ENCODE measurements around the gene CBX2. TPM values are rescaled to one million over a fixed set of nuclear protein-coding genes. Genes with fewer than 3 reads are reported as not detected.
A peak's percentile ranks its signal among the peaks of the same experiment; 100 is the strongest.

Gene CBX2
- total RNA-seq, 1 donor from 2014 or later, result 9.5 TPM

DNA sequence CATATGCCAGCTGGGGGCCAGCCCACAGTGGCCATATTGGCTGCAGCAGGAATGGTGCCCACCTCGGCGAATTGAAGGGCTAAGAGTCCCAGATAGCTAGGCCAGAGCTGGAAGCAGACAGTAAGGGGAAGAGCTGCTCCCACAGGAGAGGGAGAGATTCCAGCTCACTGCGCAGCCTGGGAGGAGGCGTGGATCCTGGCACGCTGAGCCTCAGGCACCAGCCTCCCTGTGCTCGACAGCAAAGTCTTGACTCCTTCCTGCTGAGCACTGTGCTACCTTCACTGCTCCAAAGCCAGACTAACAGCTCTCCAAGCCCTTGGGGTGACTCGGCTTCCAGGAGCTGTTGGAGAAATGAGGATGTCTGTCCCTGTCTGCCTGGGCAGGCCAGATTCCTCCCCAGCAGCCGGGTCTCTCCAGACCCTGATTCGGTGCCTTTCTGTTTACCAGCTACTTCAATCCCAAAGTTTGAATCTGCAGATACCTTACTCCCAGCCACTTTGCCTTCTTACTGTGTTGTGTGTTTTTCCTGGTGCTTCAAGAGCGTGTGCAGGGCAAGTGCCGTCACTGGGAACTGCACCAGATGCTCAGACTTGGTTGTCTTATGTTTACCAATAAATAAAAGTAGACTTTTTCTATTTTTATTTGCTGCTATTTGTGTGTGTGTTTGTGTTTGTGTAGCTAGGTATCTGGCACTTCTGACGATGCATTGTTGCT, 9.1 kb downstream of the CBX2 start:
- DNase-seq (ENCODE audit: low read depth, low spot score), result no peak

DNA sequence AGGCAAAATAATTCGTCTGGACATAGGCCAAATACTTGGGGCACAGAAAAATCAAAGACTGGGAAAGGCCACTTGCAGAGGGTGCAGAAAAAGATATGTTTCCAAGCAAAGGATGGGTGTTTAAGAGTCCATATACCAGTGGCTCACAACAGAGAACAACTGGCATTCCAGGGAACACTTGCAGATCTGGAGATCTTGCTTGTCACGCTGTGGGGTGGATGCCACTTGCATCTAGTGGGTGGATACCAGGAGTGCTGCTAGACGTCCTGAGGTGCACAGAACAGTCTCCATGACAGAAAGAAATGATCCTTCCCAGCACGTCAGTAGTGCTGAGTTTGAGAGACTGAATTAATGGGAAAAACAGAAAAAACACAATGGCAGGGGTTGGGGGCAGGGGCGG, 10.5 kb downstream of the CBX2 start:
- no peak for DNase-seq (ENCODE audit: low read depth, low spot score)

DNA sequence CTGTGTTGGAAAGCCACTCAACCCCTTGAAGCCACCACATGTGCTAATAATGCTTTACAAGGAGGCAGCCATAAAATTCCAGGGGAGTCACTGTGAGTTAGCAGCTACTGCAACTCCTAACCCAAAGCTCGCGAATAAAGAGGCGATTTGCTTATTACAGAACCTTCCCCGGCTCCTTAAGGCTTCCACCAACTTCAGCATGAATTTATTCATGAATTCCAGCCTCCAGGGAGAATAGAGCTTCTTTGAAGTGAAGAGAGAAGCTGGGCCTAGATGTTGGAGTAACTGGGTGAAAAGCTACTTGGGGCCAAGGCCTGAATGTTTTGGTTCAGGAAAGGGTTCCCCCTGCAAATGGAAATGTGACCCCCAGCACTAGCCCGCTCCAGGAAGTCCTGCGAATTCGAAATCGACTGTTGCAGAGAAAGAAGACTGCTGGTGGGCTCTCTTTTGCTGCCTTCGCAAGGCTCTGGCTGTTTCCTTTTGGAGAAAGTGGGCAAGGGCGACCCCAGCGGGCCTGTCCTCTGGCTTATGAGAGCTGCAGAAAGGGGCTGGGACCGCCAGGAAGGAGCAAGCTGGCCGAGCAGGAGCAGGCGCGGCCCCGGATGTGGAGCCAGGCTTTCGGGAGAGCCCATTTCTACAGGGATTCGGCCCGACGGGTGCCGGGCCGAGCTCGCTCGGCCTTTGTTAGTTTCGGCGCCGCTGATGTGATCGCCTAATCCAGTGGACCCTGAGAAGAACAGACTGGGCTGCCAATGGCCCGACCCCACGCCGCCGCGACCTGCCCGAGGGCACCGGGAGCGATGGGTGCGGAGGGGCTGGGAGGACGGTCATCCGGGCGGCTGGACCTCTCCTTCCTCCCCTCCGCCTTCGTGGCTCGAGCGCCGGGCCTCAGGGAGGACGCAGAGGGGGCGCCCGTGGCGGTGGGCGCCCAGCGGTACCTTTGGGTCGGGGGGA, 11.3 kb downstream of the CBX2 start:
- no peak for DNase-seq (ENCODE audit: low read depth, low spot score)

DNA sequence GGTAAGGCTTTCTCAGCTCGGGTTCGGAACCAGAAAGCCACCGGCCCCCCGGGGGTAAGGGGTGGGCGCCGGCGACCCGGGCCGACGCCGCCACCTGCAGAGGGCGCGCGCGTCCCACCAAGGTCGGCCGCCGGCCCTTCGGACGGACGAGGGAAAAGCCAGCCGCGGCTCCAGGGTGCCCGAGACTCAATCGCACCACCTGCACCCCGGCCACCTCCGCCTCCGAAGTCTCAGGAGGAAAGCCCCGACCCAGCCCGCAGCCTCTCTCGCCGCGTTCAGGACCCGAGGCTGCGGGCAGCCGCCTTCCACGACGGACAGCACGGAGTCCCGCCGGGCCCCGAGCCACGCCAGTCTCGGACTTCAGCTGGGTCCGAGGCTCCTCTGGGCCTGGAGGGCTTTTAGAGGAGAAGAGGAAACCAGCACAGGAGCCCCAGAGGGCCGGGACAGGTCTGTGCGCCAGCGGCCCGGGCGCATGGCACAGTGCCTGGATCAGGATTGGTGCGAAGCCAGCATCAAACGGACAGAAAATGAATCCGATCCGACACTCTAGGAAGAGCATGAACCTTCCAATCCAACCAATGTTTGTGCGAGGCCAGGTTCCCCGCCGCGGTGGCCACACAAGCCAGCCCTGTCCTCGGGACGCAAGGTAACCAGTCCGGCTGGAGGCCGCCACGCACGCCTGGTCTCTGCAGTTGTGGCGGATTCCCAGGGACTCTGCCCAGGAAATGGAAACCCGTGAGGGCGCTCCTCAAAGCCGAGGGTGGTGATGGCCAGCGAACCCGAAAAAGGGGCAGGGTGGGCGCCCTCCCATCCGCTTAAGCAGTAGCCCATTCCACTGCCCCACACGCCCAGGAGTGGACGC, 12.2 kb downstream of the CBX2 start:
- no peak for DNase-seq (ENCODE audit: low read depth, low spot score)

DNA sequence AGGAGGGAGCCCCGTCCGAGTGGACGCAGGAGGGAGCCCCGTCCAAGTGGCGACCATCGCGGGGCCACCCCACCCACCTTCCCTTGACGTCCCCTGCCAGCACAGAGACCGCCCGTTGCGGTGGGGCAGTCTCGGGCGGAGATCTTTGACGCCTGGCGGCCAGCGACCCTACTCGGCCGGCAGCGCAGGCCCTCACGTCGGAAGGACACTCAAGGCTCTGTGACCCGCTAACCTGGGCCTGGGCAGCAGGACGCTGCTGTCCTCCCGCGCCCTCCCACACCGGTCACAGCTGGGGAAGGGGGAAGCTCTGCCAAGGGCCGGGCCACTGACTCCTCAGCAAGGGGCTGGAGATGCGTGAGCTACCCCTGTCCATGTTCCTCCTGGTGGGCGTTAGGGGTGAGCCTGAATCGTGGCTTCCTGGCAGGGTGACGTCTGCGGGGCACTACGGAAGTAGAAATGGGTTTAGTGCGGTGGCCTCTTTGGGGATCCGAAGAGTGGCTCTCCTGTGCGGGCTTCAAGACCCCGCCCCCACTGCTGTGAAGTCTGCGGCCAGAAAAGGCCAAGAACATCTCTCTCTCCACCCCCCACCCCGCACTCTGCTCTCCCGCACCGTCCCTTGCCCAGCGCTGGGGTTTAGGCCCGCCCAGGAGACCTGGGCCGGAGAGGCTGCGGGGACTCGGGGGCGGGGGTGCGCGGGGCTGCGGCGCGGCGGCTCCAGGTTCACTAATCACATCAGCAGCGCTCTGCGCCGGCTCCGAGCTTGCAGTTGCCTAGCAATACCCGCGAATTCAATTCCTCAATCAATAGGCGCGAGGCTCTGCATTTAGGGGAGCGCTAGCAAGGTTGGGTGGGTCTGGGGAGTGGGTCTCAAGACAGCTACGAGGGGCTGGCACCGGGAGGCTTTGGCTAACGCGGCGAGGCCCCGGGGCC, 13.1 kb downstream of the CBX2 start:
- no peak for DNase-seq (ENCODE audit: low read depth, low spot score)

DNA sequence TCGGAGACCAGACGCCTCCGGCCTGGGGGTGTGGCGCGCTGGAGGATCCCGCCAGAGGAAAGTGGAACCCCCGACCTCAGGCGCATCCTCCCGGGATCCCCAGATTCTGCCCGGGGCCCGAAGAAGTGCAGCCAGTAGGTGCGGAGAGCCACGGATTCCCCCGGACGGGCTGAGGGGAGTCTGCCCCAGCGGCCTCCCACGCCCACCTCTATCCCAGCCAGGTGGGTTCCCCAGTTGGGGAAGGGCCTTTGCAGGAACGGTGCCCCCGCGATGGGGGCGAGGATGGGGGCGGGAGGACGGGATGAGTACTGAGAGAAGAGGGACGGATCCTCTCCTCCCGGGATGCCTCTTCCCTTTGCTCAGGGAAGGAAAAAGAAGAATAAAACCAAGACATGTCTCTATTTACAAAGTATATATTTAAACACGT, 13.8 kb downstream of the CBX2 start:
- no peak for DNase-seq (ENCODE audit: low read depth, low spot score)

DNA sequence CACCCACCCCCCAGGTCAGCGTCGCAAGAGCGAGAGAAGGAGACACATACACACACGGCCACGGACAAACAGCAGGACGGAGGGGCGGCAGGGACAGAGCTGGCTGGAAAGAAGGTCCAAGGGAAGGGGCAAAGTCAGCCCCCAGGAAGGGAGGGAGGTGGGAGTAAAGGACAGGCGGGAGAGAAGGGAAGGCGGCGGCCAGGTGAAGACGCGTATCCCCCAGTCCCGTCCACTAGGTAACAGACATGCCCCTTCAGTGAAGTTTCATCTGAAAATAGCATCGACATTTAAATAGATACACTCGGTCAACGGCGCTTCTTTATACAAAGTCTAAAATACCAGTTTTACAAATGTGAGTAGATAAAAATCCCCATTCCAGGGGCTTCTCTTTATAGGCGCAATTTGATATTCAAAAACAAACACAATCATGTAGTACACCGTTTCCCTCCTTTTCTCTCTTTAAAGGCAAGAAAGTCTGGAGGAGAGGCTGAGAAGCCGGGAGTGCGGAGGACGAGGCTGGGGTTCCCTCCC, 14.5 kb downstream of the CBX2 start:
- DNase-seq (ENCODE audit: low read depth, low spot score), result no peak

DNA sequence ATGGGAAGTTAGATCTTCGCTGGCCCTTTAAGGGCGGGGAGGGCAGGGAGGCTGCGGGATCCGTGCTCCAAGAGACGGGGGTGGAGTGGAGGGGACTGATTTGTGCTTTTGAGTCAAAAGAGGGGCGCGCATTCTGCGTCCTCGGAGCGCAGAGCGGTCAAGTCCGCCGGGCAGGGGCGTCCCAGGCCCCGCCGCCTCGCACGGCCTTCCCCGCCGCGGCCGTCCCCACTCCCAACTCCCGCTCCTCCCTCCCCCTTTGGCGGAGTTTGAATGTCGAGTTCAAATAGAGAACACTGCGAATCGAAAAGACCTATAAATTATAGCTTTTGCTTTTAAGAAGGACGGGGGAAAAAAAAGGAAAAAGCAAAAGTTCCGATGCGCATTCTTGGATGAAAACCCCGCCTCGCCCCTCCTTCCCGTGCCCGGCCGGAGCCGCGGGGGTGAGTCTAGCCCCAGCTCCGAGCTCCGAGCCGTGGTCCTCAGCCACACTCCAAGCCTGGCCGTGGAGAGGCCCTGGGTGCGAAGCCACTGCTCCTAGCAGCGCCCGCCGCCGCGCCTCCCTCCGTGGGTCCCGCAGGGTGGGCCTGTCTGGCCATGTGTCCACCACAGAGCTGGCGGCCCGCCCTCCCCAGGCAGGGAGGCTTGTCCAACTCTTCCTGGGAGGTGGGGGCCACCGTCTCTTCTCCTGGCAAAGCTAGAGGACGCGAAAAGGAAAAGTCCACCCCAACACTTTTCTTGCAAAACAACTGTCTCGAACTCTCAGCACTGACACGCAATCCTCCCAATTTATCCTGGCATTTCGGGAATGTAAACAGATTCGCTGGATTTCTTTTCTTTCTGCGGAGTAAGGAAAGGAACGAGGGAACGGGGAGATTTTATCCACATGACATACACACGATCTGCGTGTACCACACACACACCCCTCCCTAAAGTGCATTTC, 15.3 kb downstream of the CBX2 start:
- DNase-seq (ENCODE audit: low read depth, low spot score), result no peak

DNA sequence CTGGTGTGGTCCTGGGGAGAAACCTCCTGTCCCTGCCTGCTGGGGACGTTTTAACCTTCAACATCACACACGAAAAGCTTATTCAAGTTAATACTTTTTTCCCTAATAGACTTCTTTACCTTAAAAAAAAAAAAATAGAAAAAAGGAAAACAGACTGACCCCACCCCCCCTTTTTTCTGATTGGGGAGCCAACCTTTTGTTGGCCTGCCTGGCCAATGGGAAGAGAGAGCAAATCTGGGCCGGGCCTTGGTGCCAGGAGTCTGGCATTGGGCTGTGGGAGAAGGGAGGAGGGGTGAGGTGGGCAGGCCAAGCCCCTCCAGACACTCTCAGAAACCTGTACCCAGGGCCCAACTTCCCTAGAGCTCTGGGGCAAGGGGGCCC, 16.0 kb downstream of the CBX2 start:
- DNase-seq (ENCODE audit: low read depth, low spot score), result no peak

DNA sequence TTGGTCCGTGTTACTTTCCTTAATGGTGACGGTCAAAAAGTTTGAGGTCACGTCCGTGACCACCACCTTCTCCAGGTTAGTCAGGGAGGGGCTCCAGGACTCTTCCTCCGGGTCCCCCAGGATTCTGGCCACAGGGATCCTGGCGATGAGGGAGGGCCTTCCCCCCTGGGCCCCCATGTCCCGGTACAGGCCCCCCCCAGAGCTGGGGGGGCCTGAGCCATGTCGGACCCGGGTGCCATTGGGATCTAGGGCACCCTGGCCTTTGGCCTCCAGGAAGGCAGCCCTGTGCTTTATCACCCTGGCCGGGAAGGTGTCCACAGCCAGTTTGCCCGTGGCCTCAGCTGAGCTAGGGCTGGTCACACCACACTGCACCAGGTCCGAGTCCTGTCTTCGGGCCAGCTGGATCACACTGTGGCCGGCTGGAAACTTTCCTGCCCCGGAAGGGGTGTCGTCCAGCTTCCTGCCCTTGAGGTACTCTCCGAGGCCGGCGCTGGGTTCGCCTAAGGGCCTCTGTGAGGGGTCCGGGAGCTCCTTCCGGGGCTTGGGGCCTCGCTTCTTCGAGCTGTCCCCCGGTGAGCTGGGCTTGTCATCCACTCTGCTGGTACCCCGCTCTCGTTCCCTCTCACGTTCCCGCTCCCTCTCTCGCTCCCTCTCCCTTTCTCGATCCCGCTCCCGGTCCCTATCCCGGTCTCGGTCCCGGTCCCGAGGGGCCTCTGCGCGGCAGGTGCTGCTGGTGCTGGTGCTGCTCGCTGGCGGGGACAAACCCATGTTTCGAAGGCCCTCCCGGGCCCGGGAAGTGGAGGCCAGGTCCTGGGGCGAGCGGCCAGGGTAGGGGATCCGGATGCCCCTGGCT, 16.9 kb downstream of the CBX2 start:
- no peak for DNase-seq (ENCODE audit: low read depth, low spot score)

DNA sequence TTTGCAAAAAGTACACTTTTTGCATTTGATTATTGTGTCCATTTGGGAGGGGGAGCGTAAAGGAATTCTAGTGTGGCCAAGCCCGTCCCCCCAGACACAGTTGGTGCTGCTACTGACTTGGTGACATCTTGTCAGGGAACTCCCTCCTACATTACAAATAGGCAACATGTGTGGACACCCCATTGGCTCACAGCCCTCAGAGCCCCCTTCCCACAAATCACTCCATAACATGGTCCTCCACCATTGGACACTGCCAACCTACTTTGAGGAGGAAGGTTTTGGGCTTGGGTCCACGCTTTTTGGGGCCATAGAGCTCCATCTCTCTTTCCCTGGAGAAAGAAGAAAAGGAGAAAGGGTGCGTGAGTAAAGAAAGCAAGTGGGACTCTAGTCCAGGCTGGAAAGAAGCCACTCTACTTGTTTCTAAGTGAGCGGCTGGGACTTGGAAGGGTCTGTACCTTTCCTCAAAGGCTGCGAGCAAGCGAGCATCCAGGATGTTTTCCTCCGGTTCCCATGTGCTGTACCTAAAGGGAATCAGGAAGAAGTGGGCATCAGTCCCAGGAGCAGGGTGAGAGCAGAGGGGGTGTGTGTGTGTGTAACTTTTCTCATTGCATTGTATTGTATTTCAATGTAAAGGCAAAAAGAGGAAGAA, 18.0 kb downstream of the CBX2 start:
- no peak for DNase-seq (ENCODE audit: low read depth, low spot score)

DNA sequence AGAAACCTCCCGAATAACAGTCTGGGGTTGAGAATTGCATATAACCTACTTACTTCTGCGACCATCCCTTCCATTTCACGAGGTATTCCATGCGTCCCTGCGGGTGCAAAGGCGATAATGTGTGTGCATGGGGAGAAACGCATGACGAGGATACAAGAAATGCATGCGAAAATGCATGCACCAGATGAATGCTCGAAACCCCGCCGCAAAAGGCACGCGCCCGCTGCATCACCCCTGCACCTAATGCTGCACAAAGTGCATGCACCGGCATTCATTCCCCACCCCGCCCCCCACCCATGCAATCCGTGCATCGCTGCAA, 18.5 kb downstream of the CBX2 start:
- DNase-seq (ENCODE audit: low read depth, low spot score), result no peak

DNA sequence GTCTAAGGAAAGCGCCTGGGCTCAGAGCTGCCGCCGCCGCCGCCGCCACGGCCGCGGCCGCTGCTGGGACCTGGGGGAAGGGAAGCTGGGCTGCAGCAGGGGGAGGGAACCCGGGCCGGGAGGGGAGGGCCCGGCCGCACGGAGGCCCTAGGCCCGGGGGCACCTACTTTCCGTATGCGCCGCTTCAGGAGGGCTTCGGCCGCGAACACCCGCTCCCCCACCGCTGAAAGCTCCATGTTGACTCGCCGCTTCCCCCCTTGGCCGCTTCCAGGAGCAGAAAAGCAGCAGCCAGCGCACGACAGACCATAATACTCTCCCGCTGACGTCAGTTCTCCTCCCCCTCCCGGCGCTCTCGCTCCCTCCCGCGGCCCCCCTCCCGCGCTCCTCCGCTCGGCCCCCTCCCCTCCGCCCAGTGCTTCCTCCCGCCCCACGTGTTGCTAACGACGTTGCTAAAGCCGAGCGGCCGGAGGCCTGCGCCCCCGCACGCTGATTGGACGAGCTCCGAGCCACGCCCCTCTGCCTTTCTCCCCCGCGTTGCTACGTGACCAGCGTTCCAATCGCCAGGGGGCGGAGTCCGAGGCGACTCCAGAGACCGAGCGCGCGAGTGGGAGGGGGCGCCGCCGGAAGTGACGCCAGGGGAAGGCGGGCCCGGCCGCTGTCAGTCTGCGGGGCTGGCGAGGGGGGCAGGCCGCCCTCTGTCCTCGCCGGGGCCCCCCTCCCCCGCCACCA, 19.0 kb downstream of the CBX2 start, which contains the start of gene CBX8:
Gene CBX8, minus strand, starts transcription at position 315 of the 729 bp plus-strand sequence. Its CDS starts 79 bp downstream, at position 236.
- DNase-seq (ENCODE audit: low read depth, low spot score), result peak; percentile 96

DNA sequence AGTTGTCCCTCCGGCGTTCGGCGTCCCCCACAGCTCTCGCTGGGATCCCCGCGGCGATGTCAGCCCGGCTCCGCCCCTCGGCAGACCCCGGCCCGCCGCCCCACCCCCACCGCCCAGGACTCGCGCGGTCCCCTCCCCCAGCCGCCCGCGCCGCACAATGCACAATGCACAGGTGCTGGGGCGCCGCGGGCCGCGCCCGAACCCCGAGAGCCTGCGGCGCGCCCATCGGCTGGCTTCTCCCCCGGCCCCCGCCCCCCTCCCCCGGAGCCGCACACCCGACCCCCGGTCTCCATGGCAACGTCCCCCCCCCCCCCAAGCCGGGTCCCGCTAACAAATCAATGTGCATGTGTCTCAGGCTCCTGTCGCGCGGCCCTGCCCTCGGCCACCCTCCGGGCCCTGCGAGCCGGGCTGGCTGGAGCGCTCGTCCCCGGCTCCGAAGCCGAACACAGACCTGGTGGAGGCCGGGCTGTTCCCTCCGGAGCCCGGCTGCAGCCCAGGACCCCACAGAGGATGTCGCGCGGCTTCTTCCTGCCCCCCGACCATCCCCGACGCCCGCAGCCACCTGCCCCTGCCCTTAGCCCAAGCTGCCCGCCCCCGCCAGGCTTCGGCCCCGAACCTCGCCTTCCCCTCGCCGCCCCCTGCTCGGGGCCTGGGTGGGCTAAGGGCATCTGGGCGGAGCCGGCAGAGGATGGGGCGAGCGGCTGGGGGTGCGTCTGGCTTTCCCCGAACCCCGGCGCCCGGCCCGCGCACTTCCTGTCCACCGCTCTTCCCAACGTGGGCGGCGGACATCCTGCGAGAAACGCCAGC, 19.7 kb downstream of the CBX2 start:
- DNase-seq (ENCODE audit: low read depth, low spot score), result no peak

DNA sequence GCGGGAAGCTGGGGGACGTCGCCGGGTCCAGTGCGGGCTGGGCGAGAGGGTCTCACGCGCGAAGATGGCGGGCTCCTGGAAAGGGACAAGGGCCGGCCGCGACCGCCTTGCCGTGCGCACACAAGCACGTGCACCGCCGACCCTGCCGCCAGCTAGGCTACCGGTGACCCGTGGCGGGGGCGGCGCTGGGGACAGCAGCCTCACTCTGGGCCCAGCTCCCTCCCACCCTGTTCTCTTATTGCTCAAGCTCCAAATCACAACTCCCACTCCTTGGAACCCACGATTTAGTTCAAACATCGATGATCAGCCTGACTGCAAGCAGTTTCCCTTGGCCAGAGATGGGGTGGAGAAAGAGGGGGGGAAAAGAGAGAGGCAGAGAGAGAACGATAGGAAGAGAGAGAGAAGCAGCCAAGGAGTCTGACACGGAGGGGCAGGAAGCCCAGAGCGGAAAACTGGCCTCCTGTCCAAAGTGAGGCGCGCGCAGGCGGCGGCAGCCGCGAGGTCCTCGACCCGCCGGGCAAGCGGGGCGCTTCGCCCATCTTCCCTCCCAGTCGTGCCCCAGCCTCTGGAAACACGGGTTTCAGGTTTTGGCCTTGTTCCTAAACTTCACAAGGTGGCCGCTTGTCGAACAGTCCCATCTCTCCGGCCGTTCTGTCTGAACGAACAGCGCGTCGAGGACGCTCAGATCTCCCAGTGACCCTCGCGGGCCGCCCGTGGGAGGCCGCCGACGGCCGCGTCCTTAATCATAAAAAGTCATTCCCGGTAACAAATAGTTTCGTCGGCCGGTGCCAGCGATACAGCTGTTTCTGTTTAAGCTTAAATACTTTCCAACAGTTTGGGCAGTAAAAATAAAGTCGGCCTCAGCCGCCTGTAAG, 20.6 kb downstream of the CBX2 start:
- DNase-seq (ENCODE audit: low read depth, low spot score), result no peak
